Subcutaneous abdominal adipose tissue (tissue), 5 donors: ENCODE measurements around the gene EFCAB12.
A peak's percentile ranks its signal among the peaks of the same experiment; 100 is the strongest.

ENCODE experiments used
- H3K27ac ChIP-seq: one replicate; pipeline ENCODE4 v1.7.0; 2013; ENCODE audit warnings: low read depth, mild to moderate bottlenecking, inconsistent platforms, low read length, moderate library complexity
- H3K27me3 ChIP-seq, 5 donors: one replicate each; pipeline ENCODE4 v1.7.0; 2013; ENCODE audit warnings: low read length in 5 of 5, inconsistent platforms in 1 of 5; ENCODE audit not compliant: control insufficient read depth in 5 of 5, insufficient read depth in 4 of 5
- H3K36me3 ChIP-seq, 5 donors: one replicate each; pipeline ENCODE4 v1.7.0; 2013; ENCODE audit warnings: low read length in 5 of 5; ENCODE audit not compliant: control insufficient read depth in 5 of 5, insufficient read depth in 5 of 5
- H3K4me1 ChIP-seq, 5 donors: one replicate each; pipeline ENCODE4 v1.7.0; 2013; ENCODE audit warnings: low read length in 5 of 5, mild to moderate bottlenecking in 3 of 5, moderate library complexity in 1 of 5; ENCODE audit not compliant: control insufficient read depth in 5 of 5, insufficient read depth in 5 of 5
- H3K4me3 ChIP-seq, 5 donors: one replicate each; pipeline ENCODE4 v1.7.0; 2013; ENCODE audit warnings: low read length in 5 of 5, low read depth in 1 of 5
- H3K9ac ChIP-seq, 5 donors: one replicate each; pipeline ENCODE4 v1.7.0; 2013; ENCODE audit warnings: low read length in 5 of 5, mild to moderate bottlenecking in 4 of 5, moderate library complexity in 3 of 5
- H3K9me3 ChIP-seq, 5 donors: one replicate each; pipeline ENCODE4 v1.7.0; 2013; ENCODE audit warnings: low read length in 5 of 5; ENCODE audit not compliant: control insufficient read depth in 5 of 5
- donor health status: healthy.
- donor health status: healthy.
- donor health status: healthy.
- donor health status: healthy.
- donor health status: healthy.

EFCAB12 gene

GRCh38 chr3:129463716-129464115 is 35.3 kb upstream of the EFCAB12 start:
- Histone ChIP-seq H3K9me3 (no peaks in the 10 kb centered on the region), H3K4me3 (no peak overlapping the region), H3K4me1 (peaks cover 0 to 18% (median 15%) of the 10 kb centered on the region in 5 donors), H3K27ac (no peak overlapping the region), H3K36me3 (peaks cover 11 to 32% (median 19%) of the 10 kb centered on the region in 5 donors), H3K9ac (no peak overlapping the region), H3K27me3 (no peaks in the 10 kb centered on the region)

- Histone ChIP-seq H3K4me1 (peaks cover 0 to 17% (median 13%) of the 10 kb centered on the region in 5 donors), H3K36me3 (peaks cover 11 to 33% (median 25%) of the 10 kb centered on the region in 5 donors), H3K9ac (no peak overlapping the region), H3K4me3 (no peak overlapping the region), H3K9me3 (no peaks in the 10 kb centered on the region), H3K27me3 (no peaks in the 10 kb centered on the region), H3K27ac (no peak overlapping the region)
Observed at GRCh38 chr3:129463094-129463493, 34.7 kb upstream of the EFCAB12 start.

GRCh38 chr3:129462361-129462968 is 34.0 kb upstream of the EFCAB12 start:
- Histone ChIP-seq H3K9ac (no peak overlapping the region), H3K27me3 (no peaks in the 10 kb centered on the region), H3K36me3 (peaks cover 11 to 30% (median 25%) of the 10 kb centered on the region in 5 donors), H3K27ac (no peak overlapping the region), H3K4me1 (peaks cover 0 to 11% (median 9%) of the 10 kb centered on the region in 5 donors), H3K9me3 (no peaks in the 10 kb centered on the region), H3K4me3 (no peak overlapping the region)

- H3K27me3 ChIP-seq: no peaks in the 10 kb centered on the region
- H3K4me3 ChIP-seq: no peak overlapping the region
- H3K36me3 ChIP-seq: peaks cover 12 to 35% (median 22%) of the 10 kb centered on the region in 5 donors
- H3K27ac ChIP-seq: no peak overlapping the region
- peaks cover 0 to 11% (median 9%) of the 10 kb centered on the region in 5 donors for H3K4me1 ChIP-seq
- H3K9me3 ChIP-seq: no peaks in the 10 kb centered on the region
- H3K9ac ChIP-seq: peak overlapping the region in 2 of 5 donors; percentile 0 to 7
Observed at GRCh38 chr3:129461461-129462146, 33.2 kb upstream of the EFCAB12 start.

GRCh38 chr3:129461022-129461421 is 32.6 kb upstream of the EFCAB12 start:
- Histone ChIP-seq H3K4me3 (no peak overlapping the region), H3K9me3 (no peaks in the 10 kb centered on the region), H3K36me3 (peaks cover 12 to 39% (median 22%) of the 10 kb centered on the region in 5 donors), H3K27me3 (no peaks in the 10 kb centered on the region), H3K4me1 (peaks cover 0 to 11% (median 9%) of the 10 kb centered on the region in 5 donors), H3K9ac (peak overlapping the region in 1 of 5 donors; percentile 0), H3K27ac (no peak overlapping the region)

- Histone ChIP-seq H3K9me3 (no peaks in the 10 kb centered on the region), H3K27me3 (no peaks in the 10 kb centered on the region), H3K4me3 (no peak overlapping the region), H3K4me1 (peaks cover 0 to 11% (median 9%) of the 10 kb centered on the region in 5 donors), H3K36me3 (peaks cover 12 to 42% (median 24%) of the 10 kb centered on the region in 5 donors), H3K9ac (no peak overlapping the region), H3K27ac (no peak overlapping the region)
Observed at GRCh38 chr3:129460572-129460971, 32.1 kb upstream of the EFCAB12 start.

- H3K4me1 ChIP-seq: peaks cover 0 to 11% (median 9%) of the 10 kb centered on the region in 5 donors
- H3K36me3 ChIP-seq: peaks cover 12 to 42% (median 24%) of the 10 kb centered on the region in 5 donors
- H3K9ac ChIP-seq: no peak overlapping the region
- no peaks in the 10 kb centered on the region for H3K27me3 ChIP-seq
- no peak overlapping the region for H3K27ac ChIP-seq
- no peak overlapping the region for H3K4me3 ChIP-seq
- no peaks in the 10 kb centered on the region for H3K9me3 ChIP-seq
Observed at GRCh38 chr3:129460155-129460554, 31.7 kb upstream of the EFCAB12 start.

- H3K27ac ChIP-seq: no peak overlapping the region
- peaks cover 3 to 15% (median 12%) of the 10 kb centered on the region in 5 donors for H3K4me1 ChIP-seq
- H3K9ac ChIP-seq: no peak overlapping the region
- no peaks in the 10 kb centered on the region for H3K27me3 ChIP-seq
- peaks cover 4 to 55% (median 32%) of the 10 kb centered on the region in 5 donors for H3K36me3 ChIP-seq
- no peak overlapping the region for H3K4me3 ChIP-seq
- H3K9me3 ChIP-seq: no peaks in the 10 kb centered on the region
Observed at GRCh38 chr3:129453732-129454131, 25.3 kb upstream of the EFCAB12 start.

GRCh38 chr3:129449279-129450115 is 21.1 kb upstream of the EFCAB12 start:
- peaks cover 3 to 22% (median 12%) of the 10 kb centered on the region in 5 donors for H3K4me1 ChIP-seq
- H3K9me3 ChIP-seq: no peaks in the 10 kb centered on the region
- peaks cover 4 to 27% (median 19%) of the 10 kb centered on the region in 5 donors for H3K36me3 ChIP-seq
- peak overlapping the region in 1 of 5 donors; percentile 10 for H3K4me3 ChIP-seq
- H3K27me3 ChIP-seq: no peaks in the 10 kb centered on the region
- peak overlapping the region in 1 of 5 donors; percentile 28 for H3K9ac ChIP-seq
- H3K27ac ChIP-seq: peak overlapping the region; percentile 5
